NCI-H1105 (cell line): ENCODE results near the gene PIH1D1.
A peak's percentile ranks its signal among the peaks of the same experiment; 100 is the strongest.
"Not testable (repeated sequence)": the region's sequence is repeated elsewhere in the genome, so short reads cannot be mapped to it uniquely, and the experiment has no call there.

Experiments
- DNase-seq: peaks from one replicate; lab custom pipeline; 2025; lab: John Stamatoyannopoulos, UW

Gene PIH1D1

GRCh38 chr19:49481020-49481683, 29.5 kb upstream of the PIH1D1 start:
- DNase-seq: no peak

- no peak for DNase-seq
Measured at GRCh38 chr19:49479975-49480628, 28.5 kb upstream of the PIH1D1 start.

DNA sequence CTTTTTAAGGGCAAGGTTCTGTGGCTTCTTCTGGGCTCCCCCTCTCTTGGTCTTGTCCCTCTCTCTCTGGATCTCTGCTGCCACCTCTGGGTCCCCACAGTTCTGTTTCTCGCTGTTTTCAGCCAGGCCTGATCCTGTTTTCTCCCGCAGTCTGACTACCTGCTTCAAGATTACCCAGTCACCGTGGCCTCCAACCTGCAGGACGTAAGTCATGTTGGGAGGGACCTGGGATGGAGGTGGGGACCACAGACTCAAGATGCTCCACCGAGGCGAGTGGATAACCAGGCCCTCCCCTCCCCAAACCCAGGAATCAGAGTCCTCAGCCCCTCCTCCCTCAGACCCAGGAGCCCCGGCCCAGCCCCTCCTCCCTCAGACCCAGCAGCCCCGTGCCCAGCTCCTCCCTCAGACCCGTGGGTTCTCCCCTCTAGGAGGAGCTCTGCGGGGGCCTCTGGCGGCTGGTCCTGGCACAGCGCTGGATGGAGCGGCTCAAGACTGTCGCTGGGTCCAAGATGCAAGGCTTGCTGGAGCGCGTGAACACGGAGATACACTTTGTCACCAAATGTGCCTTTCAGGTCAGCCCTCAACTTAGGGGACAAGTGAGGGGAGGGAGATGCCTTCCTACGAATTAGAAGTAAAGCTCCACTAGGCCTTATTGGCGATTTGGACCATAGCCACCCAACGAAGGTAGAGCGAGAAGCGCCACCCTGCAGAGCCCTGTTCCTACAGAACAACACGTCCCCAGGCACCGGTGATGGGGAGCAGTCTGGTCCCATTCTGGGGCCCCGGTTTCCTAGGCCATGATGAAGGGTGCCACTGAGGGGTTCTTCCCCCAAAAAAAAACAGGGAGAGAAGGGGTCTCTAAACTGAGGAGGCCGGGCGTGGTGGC, 24.6 kb upstream of the PIH1D1 start:
- no peak for DNase-seq

- no peak for DNase-seq
Measured at GRCh38 chr19:49475191-49475917, 23.7 kb upstream of the PIH1D1 start.

DNA sequence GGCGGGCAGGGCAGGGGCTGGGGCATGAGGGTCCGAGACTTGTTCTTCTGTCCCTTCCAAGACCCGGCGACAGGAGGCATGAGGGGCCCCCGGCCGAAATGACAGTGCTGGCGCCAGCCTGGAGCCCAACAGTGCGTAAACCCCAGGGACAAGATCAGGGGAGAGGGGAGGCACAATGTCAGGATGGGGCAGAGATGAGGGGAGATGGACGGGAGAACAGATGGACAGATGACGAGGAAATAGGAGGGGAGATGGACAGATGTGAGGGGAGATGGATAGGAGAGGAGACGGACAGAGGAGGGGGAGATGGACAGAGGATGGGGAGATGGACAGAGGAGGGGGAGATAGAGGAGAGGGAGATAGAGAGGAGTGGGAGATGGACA, 22.9 kb upstream of the PIH1D1 start:
- DNase-seq: no peak

GRCh38 chr19:49473868-49474541, 22.4 kb upstream of the PIH1D1 start, which contains the start of gene FLT3LG:
Gene FLT3LG, plus strand, starts transcription at chr19:49474215. Its CDS starts 425 bp downstream, at chr19:49474640.
- DNase-seq: peak; percentile 34

GRCh38 chr19:49473501-49473867, 21.9 kb upstream of the PIH1D1 start:
- DNase-seq: not testable (repeated sequence)

- DNase-seq: no peak
Measured at GRCh38 chr19:49472936-49473335, 21.3 kb upstream of the PIH1D1 start.

DNA sequence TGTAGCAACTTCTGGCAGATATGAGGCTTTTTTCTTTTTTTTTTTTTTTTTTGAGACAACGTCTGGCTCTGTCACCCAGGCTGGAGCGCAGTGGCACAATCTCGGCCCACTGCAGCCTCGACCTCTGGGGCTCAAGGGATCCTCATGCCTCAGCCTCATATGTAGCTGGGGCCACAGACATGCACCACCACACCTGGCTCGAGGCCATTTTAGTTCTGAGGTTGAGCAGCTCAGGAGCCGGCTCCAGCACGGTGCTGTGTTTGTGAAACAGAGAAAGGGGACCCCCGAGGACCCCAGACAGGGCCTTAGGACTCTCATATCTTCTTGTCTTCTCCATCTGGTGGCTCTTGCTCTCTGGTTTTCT, 19.0 kb upstream of the PIH1D1 start:
- no peak for DNase-seq

GRCh38 chr19:49469828-49470614, 18.4 kb upstream of the PIH1D1 start:
- DNase-seq: no peak

GRCh38 chr19:49468746-49469447, 17.3 kb upstream of the PIH1D1 start:
- no peak for DNase-seq

- no peak for DNase-seq
Measured at GRCh38 chr19:49468199-49468598, 16.6 kb upstream of the PIH1D1 start.

GRCh38 chr19:49465371-49465770, 13.8 kb upstream of the PIH1D1 start:
- no peak for DNase-seq

DNA sequence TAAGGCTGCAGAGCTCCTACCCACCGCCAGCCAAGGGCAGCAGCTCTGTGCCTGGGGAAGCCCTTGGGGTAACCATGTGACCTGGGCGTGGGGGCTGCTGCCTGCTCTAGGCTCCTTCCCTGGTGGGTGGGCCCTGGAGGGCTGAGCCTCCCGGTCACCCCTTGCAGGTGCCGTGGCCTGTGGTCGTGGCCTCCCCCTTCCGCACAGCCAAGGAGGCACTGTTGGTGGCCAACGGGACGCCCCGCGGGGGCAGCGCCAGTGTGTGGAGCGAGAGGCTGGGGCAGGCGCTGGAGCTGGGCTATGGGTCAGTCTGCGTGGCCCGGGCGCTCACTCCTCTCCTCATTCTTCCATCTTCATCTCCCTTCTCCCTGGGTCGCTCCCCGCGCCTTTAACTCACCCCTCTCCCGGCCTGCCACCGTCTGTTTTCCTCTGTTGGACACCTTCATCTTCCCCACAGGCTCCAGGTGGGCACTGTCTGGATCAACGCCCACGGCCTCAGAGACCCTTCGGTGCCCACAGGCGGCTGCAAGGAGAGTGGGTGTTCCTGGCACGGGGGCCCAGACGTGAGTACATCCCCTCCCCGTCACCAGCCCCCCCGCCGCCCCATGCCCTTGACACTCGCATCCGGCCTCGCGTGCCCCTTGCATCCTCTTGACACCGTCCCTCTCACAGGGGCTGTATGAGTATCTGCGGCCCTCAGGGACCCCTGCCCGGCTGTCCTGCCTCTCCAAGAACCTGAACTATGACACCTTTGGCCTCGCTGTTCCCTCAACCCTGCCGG, 12.5 kb upstream of the PIH1D1 start:
- no peak for DNase-seq

DNA sequence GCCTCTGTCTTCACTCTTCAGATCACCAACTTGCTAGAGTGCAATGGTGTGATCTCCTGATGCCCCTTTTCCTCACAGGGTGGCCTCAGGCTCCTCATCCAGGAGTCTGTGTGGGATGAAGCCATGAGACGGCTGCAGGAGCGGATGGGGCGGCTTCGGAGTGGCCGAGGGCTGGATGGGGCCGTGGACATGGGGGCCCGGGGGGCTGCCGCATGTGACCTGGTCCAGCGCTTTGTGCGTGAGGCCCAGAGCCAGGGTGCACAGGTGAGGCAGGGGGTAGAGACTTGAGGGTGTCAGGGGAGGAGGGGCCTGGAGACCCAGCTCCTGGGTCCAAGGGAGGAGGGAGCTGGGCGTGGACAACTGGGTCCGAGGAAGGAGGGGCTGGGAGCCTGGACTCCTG, 10.9 kb upstream of the PIH1D1 start:
- no peak for DNase-seq

DNA sequence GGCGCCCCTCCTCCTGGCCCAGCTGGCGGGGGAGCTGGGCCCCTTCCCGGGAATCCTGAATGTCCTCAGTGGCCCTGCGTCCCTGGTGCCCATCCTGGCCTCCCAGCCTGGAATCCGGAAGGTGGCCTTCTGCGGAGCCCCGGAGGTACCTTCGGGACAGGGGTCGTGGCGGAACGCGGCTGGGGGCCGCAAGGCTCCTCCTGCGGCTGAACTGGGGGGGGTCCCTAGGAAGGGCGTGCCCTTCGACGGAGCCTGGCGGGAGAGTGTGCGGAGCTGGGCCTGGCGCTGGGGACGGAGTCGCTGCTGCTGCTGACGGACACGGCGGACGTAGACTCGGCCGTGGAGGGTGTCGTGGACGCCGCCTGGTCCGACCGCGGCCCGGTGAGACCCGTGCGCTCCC, 10.0 kb upstream of the PIH1D1 start:
- no peak for DNase-seq

- not testable (repeated sequence) for DNase-seq
Measured at GRCh38 chr19:49461130-49461529, 9.5 kb upstream of the PIH1D1 start.

DNA sequence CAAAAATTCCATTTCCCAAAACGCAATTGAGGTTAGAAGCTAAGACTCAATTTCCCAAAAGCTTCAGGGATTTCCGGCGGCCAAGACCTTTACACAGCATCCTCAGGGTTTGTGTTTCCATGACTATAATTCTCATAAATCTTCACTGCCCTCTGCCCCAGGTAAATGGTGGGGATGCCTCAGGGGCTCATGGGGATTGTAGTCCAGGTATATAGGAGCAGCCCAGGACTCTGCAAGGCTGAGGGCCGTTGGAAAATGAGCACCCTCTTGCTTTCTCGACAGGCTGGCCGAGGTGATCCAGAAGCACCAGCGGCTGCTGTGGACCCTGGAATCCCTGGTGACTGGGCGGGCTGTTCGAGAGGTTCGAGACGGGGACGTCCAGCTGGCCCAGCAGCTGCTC, 7.8 kb upstream of the PIH1D1 start:
- DNase-seq: no peak

DNA sequence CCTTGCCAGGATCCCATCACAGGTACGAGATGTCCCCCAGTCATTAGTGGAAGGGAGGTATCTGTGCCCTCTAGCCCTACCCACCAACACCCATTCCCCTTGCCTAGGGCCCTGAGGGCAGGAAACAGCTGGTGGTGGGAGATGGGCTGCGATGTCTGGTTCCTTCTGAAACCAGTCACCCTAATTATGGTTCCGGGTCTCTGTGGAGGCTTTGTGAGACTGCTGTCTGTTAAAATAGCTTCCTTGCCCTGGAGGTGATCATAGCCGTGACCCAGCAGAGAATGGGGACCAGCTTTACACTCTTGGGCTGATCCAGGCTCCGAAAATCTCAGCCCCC, 6.9 kb upstream of the PIH1D1 start:
- no peak for DNase-seq

- DNase-seq: no peak
Measured at GRCh38 chr19:49456326-49456725, 4.7 kb upstream of the PIH1D1 start.
